ENCODE measurements around the gene ATP9A.

- no peak for TF ChIP-seq EZH2 (IDR thresholded peaks at IDR 0.05)
- no peak for TF ChIP-seq CTCF (IDR thresholded peaks at IDR 0.05)
- TF ChIP-seq EZH2phosphoT487 (IDR thresholded peaks at IDR 0.05), result no peak
These were observed 39.6 kb upstream of the ATP9A start for GRCh38 chr20:51807720-51808250.

Data from neural progenitor cell (in vitro differentiated cells).